OCI-LY7 (cell line): Measurements from ENCODE around the gene MMS22L. TPM values are rescaled to one million over a fixed set of nuclear protein-coding genes. Genes with fewer than 3 reads are reported as not detected.

Experiments
- BruUV-seq: library from RNA; stranded (reverse); fragments of 400-500 nt; replicated peaks from 2 replicates; lab custom pipeline; 2021; lab: Mats Ljungman, UMichigan
- CTCF ChIA-PET: fragments of 300-600 bp; sonication (Branson Sonifier 250); formaldehyde crosslinking; loops from one replicate; lab custom pipeline; 2022; ENCODE audit warnings: antibody characterized with exemption; ENCODE audit not compliant: unreplicated experiment; lab: Charles Lee
- POLR2A ChIA-PET: fragments of 300-600 bp; sonication (Branson Sonifier 250); formaldehyde crosslinking; loops from one replicate; lab custom pipeline; 2022; ENCODE audit warnings: antibody characterized with exemption; lab: Charles Lee
- DNase-seq: peaks from one replicate; pipeline ENCODE4 v3.0.0-alpha.2; 2015; ENCODE audit warnings: low spot score
- H2AFZ ChIP-seq: fragments of 200-600 bp; sonication (generic), shearing (Covaris generic); 2 replicates; pipeline ENCODE4 v1.6.1; 2014; ENCODE audit warnings: mild to moderate bottlenecking, antibody characterized with exemption, low read length, moderate library complexity
- H3K27ac ChIP-seq: fragments of 200-600 bp; sonication (generic); 2 replicates; pipeline ENCODE4 v1.5.1; 2014; ENCODE audit warnings: mixed run types, low read depth, mild to moderate bottlenecking, moderate library complexity, low read length, inconsistent platforms; ENCODE audit not compliant: poor library complexity, severe bottlenecking
- H3K36me3 ChIP-seq: fragments of 200-600 bp; sonication (generic); 2 replicates; pipeline ENCODE4 v1.6.1; 2014; ENCODE audit warnings: mild to moderate bottlenecking, antibody characterized with exemption, low read length, moderate library complexity, mixed read lengths; ENCODE audit not compliant: insufficient read depth
- H3K4me1 ChIP-seq: fragments of 200-600 bp; sonication (generic); 2 replicates; pipeline ENCODE4 v1.5.1; 2014; ENCODE audit warnings: mild to moderate bottlenecking, low read length; ENCODE audit not compliant: insufficient read depth, poor library complexity, severe bottlenecking
- H3K4me2 ChIP-seq: fragments of 200-600 bp; sonication (generic); 2 replicates; pipeline ENCODE4 v1.6.1; 2014; ENCODE audit warnings: mild to moderate bottlenecking, low read length
- H3K4me3 ChIP-seq: fragments of 200-600 bp; sonication (generic); 2 replicates; pipeline ENCODE4 v1.5.1; 2014; ENCODE audit warnings: mild to moderate bottlenecking, low read depth, low read length; ENCODE audit not compliant: poor library complexity, severe bottlenecking
- H3K79me2 ChIP-seq: fragments of 200-600 bp; sonication (generic); 2 replicates; pipeline ENCODE4 v1.6.1; 2016; ENCODE audit warnings: low read depth, mild to moderate bottlenecking, low read length, moderate library complexity, mixed read lengths; ENCODE audit not compliant: insufficient read depth
- H3K9me2 ChIP-seq: fragments of 200-600 bp; sonication (generic); 2 replicates; pipeline ENCODE4 v1.6.1; 2016; ENCODE audit warnings: mild to moderate bottlenecking, low read length, mixed read lengths; ENCODE audit not compliant: insufficient read depth
- H3K9me3 ChIP-seq: fragments of 200-600 bp; sonication (generic); 2 replicates; pipeline ENCODE4 v1.6.1; 2014; ENCODE audit warnings: mild to moderate bottlenecking, mixed run types, low read length, mixed read lengths
- H4K20me1 ChIP-seq: fragments of 200-600 bp; sonication (generic); 2 replicates; pipeline ENCODE4 v1.6.1; 2014; ENCODE audit warnings: mild to moderate bottlenecking, antibody characterized with exemption, low read length, moderate library complexity, mixed read lengths; ENCODE audit not compliant: insufficient read depth
- EZH2phosphoT487 ChIP-seq: fragments of 200-600 bp; sonication (generic); IDR thresholded peaks from 2 replicates; pipeline ENCODE4 v1.6.1; 2018; ENCODE audit warnings: low read depth, borderline replicate concordance, mild to moderate bottlenecking, mixed run types, antibody characterized with exemption, low read length, moderate library complexity, mixed read lengths
- intact Hi-C: fragments of 100-400 bp; cut with micrococcal nuclease; formaldehyde crosslinking; loops from one replicate; pipeline ENCODE4 v1.10.0; 2022; ENCODE audit not compliant: unreplicated experiment
- total RNA-seq, 2 experiments: library from RNA; depleted of rRNA in 1 of 2; stranded (reverse); fragments of >200 nt in 1 of 2; shearing (Covaris generic) in 1 of 2; gene quantifications; 2 replicates each; pipeline ENCODE4 v1.2.3, GENCODE V29; 2014 to 2022
- TF ChIP-seq, protein P1 (sequence below): fragments of 200-600 bp; sonication (generic); conservative IDR thresholded peaks from 2 replicates; pipeline ENCODE4 v1.5.1; 2014; ENCODE audit warnings: mild to moderate bottlenecking, antibody characterized with exemption, low read length, moderate library complexity, mixed read lengths

MMS22L gene
- total RNA-seq, 2 experiments from 2014 or later = 50.2 to 62.3 TPM

DNA sequence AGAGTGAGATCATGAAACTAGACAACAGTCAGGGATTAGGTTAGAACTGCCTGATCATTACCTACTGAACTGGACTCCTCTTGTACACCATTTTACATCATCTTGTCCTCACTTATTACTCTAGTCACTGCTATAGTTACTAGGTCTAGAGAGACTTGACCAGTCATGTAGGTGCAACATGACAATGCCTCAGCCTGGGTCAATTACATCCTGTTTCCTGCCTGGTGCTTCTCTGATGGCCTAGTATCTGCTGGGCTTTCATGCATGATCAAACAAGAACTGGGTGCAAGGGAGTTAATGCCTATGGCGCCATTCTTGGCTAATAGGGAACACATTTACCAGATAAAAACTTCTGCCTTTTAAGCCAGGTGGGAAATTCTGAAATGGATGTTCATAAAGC lies 39.2 kb upstream of the MMS22L start:
- no peak for TF ChIP-seq EZH2phosphoT487
- TF ChIP-seq, protein P1, sequence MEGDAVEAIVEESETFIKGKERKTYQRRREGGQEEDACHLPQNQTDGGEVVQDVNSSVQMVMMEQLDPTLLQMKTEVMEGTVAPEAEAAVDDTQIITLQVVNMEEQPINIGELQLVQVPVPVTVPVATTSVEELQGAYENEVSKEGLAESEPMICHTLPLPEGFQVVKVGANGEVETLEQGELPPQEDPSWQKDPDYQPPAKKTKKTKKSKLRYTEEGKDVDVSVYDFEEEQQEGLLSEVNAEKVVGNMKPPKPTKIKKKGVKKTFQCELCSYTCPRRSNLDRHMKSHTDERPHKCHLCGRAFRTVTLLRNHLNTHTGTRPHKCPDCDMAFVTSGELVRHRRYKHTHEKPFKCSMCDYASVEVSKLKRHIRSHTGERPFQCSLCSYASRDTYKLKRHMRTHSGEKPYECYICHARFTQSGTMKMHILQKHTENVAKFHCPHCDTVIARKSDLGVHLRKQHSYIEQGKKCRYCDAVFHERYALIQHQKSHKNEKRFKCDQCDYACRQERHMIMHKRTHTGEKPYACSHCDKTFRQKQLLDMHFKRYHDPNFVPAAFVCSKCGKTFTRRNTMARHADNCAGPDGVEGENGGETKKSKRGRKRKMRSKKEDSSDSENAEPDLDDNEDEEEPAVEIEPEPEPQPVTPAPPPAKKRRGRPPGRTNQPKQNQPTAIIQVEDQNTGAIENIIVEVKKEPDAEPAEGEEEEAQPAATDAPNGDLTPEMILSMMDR = no peak
- Histone ChIP-seq H4K20me1 (no peaks in the 10 kb centered on the region), H2AFZ (no peak overlapping the region), H3K4me1 (no peaks in the 10 kb centered on the region), H3K36me3 (no peaks in the 10 kb centered on the region), H3K4me3 (no peak overlapping the region), H3K9me2 (no peaks in the 10 kb centered on the region), H3K4me2 (no peak overlapping the region), H3K9me3 (no peaks in the 10 kb centered on the region), H3K79me2 (no peaks in the 10 kb centered on the region), H3K27ac (no peak overlapping the region)
- CTCF ChIA-PET = no interaction called here
- POLR2A ChIA-PET = no interaction called here
- intact Hi-C loops = no loop called here
- no TSS peak for BruUV-seq
- DNase-seq = no peak

DNA sequence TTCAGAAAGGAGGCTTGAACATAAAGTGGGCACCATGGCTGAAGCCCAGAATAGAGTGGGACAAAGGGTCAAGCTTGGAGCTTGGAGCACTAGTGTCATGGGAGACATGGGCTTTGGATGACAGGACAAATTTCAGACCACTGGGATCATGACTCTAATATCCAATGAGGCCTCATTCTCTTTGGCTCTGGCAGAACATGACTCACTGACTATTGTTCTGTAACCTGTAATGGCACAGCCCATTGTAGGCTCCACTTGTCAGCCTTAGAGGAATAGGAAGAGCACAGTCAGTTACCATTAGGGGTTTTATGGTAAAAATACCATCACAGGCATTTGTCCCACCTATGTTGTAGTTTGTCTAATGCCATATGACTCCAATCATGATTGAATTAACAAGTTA lies 34.0 kb upstream of the MMS22L start:
- H3K27ac ChIP-seq = no peak overlapping the region
- no peaks in the 10 kb centered on the region for H3K9me2 ChIP-seq
- no TSS peak for BruUV-seq
- no peaks in the 10 kb centered on the region for H3K79me2 ChIP-seq
- H3K9me3 ChIP-seq = no peaks in the 10 kb centered on the region
- no peak overlapping the region for H3K4me3 ChIP-seq
- no peak for TF ChIP-seq EZH2phosphoT487
- TF ChIP-seq, protein P1 = no peak
- H3K4me2 ChIP-seq = no peak overlapping the region
- no peaks in the 10 kb centered on the region for H3K4me1 ChIP-seq
- ChIA-PET POLR2A (interaction anchor here (0.6 kb wide), 1 partner anchor 16 kb away, joined by 3 read pairs; no protein-coding TSS in a partner anchor), CTCF (no interaction called here)
- H2AFZ ChIP-seq = no peak overlapping the region
- intact Hi-C loops = no loop called here
- H4K20me1 ChIP-seq = no peaks in the 10 kb centered on the region
- no peak for DNase-seq
- no peaks in the 10 kb centered on the region for H3K36me3 ChIP-seq

DNA sequence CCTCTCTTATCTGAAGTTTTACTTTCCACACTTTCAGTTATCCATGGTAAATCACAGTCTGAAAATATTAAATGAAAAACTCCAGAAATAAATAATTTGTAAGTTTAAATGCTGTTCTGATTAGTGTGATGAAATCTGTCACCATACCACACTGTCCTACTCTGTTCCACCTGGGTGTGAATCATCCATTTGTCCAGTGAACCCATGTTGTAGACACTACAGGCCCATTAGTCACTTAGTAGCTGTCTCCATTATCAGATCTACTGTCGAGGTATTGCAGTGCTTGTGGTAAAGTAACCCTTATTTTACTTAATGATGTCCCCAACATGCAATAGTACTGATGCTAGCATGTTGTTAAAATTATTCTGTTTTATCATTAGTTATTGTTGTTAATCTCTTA lies 29.2 kb upstream of the MMS22L start:
- Histone ChIP-seq H3K4me1 (no peaks in the 10 kb centered on the region), H3K4me2 (no peak overlapping the region), H3K9me3 (no peaks in the 10 kb centered on the region), H3K9me2 (no peaks in the 10 kb centered on the region), H3K36me3 (no peaks in the 10 kb centered on the region), H4K20me1 (no peaks in the 10 kb centered on the region), H3K27ac (no peak overlapping the region), H3K4me3 (no peak overlapping the region), H2AFZ (no peak overlapping the region), H3K79me2 (no peaks in the 10 kb centered on the region)
- intact Hi-C loops = no loop called here
- DNase-seq = no peak
- CTCF ChIA-PET = no interaction called here
- POLR2A ChIA-PET = interaction anchor here (0.6 kb wide), 1 partner anchor 542 kb away, joined by 3 read pairs; no protein-coding TSS in a partner anchor
- no peak for TF ChIP-seq EZH2phosphoT487
- TF ChIP-seq, protein P1 = no peak
- BruUV-seq = no TSS peak
